Endothelial cell of umbilical vein (primary cell): ENCODE data around the gene CSRP1.

ENCODE experiments used
- EZH2 ChIP-seq: IDR thresholded peaks from 2 replicates; pipeline ENCODE4 v1.6.1; 2012; ENCODE audit warnings: borderline replicate concordance, low read depth, mild to moderate bottlenecking, moderate library complexity, low read length, inconsistent platforms; ENCODE audit not compliant: severe bottlenecking
- FOS ChIP-seq: IDR thresholded peaks from 2 replicates; pipeline ENCODE4 v1.6.1; 2011; ENCODE audit warnings: mild to moderate bottlenecking, low read length, moderate library complexity, borderline replicate concordance; ENCODE audit not compliant: insufficient read depth
- JUN ChIP-seq: IDR thresholded peaks from 2 replicates; pipeline ENCODE4 v1.6.1; 2011; ENCODE audit warnings: borderline replicate concordance, low read depth; ENCODE audit not compliant: insufficient read length, insufficient read depth
- MYC ChIP-seq: IDR thresholded peaks from one replicate; pipeline ENCODE4 v1.6.1; 2011; ENCODE audit warnings: mild to moderate bottlenecking, low read depth, low read length
- POLR2A ChIP-seq: IDR thresholded peaks from 2 replicates; pipeline ENCODE4 v1.6.1; 2012; ENCODE audit warnings: low read depth, mild to moderate bottlenecking, control low read depth, low read length
- POLR2AphosphoS5 ChIP-seq: IDR thresholded peaks from 2 replicates; pipeline ENCODE4 v1.6.1; 2012; ENCODE audit warnings: low read depth, mild to moderate bottlenecking, control low read depth, low read length, moderate library complexity; ENCODE audit not compliant: insufficient read depth
- TF ChIP-seq, protein P1 (sequence below), 2 donors: IDR thresholded peaks; 1 replicate in 1 of 2; 2 replicates in 1 of 2; pipeline ENCODE4 v1.5.1; 2011; ENCODE audit warnings: low read length in 2 of 2, mild to moderate bottlenecking in 2 of 2, moderate library complexity in 2 of 2, control low read depth in 1 of 2, inconsistent platforms in 1 of 2, low read depth in 1 of 2; ENCODE audit not compliant: insufficient read depth in 1 of 2; ENCODE audit errors: extremely low read depth in 1 of 2
- TF ChIP-seq, protein P2 (sequence below): IDR thresholded peaks from 2 replicates; pipeline ENCODE4 v1.6.1; 2011; ENCODE audit not compliant: insufficient read depth, insufficient read length

GRCh38 chr1:201554789-201555592 lies 48.1 kb upstream of the CSRP1 start:
- TF ChIP-seq, protein P1, sequence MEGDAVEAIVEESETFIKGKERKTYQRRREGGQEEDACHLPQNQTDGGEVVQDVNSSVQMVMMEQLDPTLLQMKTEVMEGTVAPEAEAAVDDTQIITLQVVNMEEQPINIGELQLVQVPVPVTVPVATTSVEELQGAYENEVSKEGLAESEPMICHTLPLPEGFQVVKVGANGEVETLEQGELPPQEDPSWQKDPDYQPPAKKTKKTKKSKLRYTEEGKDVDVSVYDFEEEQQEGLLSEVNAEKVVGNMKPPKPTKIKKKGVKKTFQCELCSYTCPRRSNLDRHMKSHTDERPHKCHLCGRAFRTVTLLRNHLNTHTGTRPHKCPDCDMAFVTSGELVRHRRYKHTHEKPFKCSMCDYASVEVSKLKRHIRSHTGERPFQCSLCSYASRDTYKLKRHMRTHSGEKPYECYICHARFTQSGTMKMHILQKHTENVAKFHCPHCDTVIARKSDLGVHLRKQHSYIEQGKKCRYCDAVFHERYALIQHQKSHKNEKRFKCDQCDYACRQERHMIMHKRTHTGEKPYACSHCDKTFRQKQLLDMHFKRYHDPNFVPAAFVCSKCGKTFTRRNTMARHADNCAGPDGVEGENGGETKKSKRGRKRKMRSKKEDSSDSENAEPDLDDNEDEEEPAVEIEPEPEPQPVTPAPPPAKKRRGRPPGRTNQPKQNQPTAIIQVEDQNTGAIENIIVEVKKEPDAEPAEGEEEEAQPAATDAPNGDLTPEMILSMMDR (IDR thresholded peaks at IDR 0.05; ENCODE audit: extremely low read depth in 1 of 2, insufficient read depth in 1 of 2, low read depth in 1 of 2, low read length in 2 of 2) = no peak
- TF ChIP-seq JUN (no peak), EZH2 (no peak), POLR2A (no peak), FOS (no peak), POLR2AphosphoS5 (no peak), MYC (no peak)
- TF ChIP-seq, protein P2, sequence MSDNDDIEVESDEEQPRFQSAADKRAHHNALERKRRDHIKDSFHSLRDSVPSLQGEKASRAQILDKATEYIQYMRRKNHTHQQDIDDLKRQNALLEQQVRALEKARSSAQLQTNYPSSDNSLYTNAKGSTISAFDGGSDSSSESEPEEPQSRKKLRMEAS = no peak
